HCT116 (cell line): ENCODE measurements around the gene MPHOSPH10.

Experiments
- CBX3 ChIP-seq: IDR thresholded peaks from 2 replicates; pipeline ENCODE4 v1.6.1; 2012; ENCODE audit warnings: low read depth
- EGR1 ChIP-seq: IDR thresholded peaks from 2 replicates; pipeline ENCODE4 v1.6.1; 2012; ENCODE audit warnings: low read depth
- EZH2 ChIP-seq: fragments of 200-600 bp; sonication (generic); IDR thresholded peaks from 2 replicates; pipeline ENCODE4 v1.6.1; 2017; ENCODE audit warnings: antibody characterized with exemption, mixed run types
- EZH2phosphoT487 ChIP-seq: fragments of 200-600 bp; IDR thresholded peaks from 2 replicates; pipeline ENCODE4 v1.6.1; 2018; ENCODE audit warnings: antibody characterized with exemption, borderline replicate concordance
- JUND ChIP-seq: IDR thresholded peaks from 2 replicates; pipeline ENCODE4 v1.6.1; 2012
- POLR2A ChIP-seq: IDR thresholded peaks from 2 replicates; pipeline ENCODE4 v1.7.0; 2011; ENCODE audit warnings: borderline replicate concordance; ENCODE audit not compliant: insufficient read depth, insufficient read length; ENCODE audit errors: extremely low read depth
- RAD21 ChIP-seq: IDR thresholded peaks from 2 replicates; pipeline ENCODE4 v1.6.1; 2012; ENCODE audit warnings: low read depth, mild to moderate bottlenecking
- SIN3A ChIP-seq: IDR thresholded peaks from 2 replicates; pipeline ENCODE4 v1.6.1; 2012; ENCODE audit warnings: low read depth
- SP1 ChIP-seq: IDR thresholded peaks from 2 replicates; pipeline ENCODE4 v1.6.1; 2012; ENCODE audit warnings: low read depth
- YY1 ChIP-seq: IDR thresholded peaks from 2 replicates; pipeline ENCODE4 v1.6.1; 2011; ENCODE audit warnings: low read length, low read depth, moderate library complexity, mild to moderate bottlenecking; ENCODE audit not compliant: insufficient replicate concordance; ENCODE audit errors: extremely low read depth
- TF ChIP-seq, protein P1 (sequence below): IDR thresholded peaks from 2 replicates; pipeline ENCODE4 v1.6.1; 2012
- TF ChIP-seq, protein P2 (sequence below), 3 experiments: fragments of 200-600 bp in 1 of 3; sonication (generic) in 1 of 3; IDR thresholded peaks in 2 of 3; conservative IDR thresholded peaks in 1 of 3; 2 replicates each; pipeline ENCODE4 v1.5.1; 2012 to 2017; ENCODE audit warnings: low read depth in 2 of 3, low read length in 2 of 3, antibody characterized with exemption in 1 of 3, borderline replicate concordance in 1 of 3, control low read depth in 1 of 3, mild to moderate bottlenecking in 1 of 3, mixed read lengths in 1 of 3, mixed run types in 1 of 3, moderate library complexity in 1 of 3; ENCODE audit not compliant: insufficient read depth in 1 of 3
- TF ChIP-seq, protein P3 (sequence below): IDR thresholded peaks from 2 replicates; pipeline ENCODE4 v1.6.1; 2012; ENCODE audit warnings: low read depth
- TF ChIP-seq, protein P4 (sequence below): IDR thresholded peaks from 2 replicates; pipeline ENCODE4 v1.6.1; 2012

DNA sequence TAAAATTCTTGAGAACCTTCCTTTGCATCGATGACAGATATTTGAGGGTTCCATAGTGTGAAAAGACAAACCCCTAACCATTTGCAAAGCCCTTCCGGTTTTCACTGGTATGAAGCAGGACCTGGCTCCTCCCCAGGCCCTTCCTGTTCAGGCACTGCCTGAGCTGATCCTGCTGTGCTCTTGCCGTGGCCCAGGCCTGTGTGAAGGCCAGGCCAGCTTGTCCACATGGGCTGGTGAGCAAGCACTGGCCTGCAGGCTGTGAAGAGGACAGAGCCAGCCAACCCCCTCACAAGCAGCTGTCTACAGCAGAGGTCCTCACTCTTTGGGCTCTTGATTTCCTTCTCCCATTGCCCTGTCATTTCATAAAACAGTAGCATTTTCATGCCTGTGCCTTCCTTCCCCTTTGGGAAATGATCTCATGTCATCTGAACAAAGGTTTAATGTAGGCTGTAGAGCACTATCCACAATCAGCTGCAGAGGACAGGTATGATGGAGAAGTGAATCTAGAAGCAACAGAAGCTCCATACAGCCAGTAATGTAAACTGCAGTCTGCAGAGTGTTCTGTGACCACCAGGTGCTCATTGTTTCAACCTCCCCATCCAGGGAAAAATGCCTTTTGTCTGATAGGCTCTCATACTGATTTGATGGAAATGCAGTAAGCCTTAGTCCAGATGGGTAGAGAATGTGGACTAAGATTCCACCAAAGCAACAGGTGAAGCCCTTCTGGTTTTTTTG lies 19.8 kb downstream of the MPHOSPH10 start:
- TF ChIP-seq POLR2A (no peak), JUND (no peak), EZH2 (no peak), EZH2phosphoT487 (no peak), YY1 (no peak), SIN3A (no peak), SP1 (no peak), RAD21 (no peak), EGR1 (no peak), CBX3 (no peak)
- TF ChIP-seq, protein P1, sequence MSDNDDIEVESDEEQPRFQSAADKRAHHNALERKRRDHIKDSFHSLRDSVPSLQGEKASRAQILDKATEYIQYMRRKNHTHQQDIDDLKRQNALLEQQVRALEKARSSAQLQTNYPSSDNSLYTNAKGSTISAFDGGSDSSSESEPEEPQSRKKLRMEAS = no peak
- TF ChIP-seq, protein P2, sequence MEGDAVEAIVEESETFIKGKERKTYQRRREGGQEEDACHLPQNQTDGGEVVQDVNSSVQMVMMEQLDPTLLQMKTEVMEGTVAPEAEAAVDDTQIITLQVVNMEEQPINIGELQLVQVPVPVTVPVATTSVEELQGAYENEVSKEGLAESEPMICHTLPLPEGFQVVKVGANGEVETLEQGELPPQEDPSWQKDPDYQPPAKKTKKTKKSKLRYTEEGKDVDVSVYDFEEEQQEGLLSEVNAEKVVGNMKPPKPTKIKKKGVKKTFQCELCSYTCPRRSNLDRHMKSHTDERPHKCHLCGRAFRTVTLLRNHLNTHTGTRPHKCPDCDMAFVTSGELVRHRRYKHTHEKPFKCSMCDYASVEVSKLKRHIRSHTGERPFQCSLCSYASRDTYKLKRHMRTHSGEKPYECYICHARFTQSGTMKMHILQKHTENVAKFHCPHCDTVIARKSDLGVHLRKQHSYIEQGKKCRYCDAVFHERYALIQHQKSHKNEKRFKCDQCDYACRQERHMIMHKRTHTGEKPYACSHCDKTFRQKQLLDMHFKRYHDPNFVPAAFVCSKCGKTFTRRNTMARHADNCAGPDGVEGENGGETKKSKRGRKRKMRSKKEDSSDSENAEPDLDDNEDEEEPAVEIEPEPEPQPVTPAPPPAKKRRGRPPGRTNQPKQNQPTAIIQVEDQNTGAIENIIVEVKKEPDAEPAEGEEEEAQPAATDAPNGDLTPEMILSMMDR (IDR thresholded peaks at IDR 0.05 in 2 of 3, conservative IDR thresholded peaks at IDR 0.05 in 1 of 3; ENCODE audit: borderline replicate concordance in 1 of 3, insufficient read depth in 1 of 3, low read depth in 2 of 3, low read length in 2 of 3) = no peak; a peak in 1 of 6 replicates
- TF ChIP-seq, protein P3, sequence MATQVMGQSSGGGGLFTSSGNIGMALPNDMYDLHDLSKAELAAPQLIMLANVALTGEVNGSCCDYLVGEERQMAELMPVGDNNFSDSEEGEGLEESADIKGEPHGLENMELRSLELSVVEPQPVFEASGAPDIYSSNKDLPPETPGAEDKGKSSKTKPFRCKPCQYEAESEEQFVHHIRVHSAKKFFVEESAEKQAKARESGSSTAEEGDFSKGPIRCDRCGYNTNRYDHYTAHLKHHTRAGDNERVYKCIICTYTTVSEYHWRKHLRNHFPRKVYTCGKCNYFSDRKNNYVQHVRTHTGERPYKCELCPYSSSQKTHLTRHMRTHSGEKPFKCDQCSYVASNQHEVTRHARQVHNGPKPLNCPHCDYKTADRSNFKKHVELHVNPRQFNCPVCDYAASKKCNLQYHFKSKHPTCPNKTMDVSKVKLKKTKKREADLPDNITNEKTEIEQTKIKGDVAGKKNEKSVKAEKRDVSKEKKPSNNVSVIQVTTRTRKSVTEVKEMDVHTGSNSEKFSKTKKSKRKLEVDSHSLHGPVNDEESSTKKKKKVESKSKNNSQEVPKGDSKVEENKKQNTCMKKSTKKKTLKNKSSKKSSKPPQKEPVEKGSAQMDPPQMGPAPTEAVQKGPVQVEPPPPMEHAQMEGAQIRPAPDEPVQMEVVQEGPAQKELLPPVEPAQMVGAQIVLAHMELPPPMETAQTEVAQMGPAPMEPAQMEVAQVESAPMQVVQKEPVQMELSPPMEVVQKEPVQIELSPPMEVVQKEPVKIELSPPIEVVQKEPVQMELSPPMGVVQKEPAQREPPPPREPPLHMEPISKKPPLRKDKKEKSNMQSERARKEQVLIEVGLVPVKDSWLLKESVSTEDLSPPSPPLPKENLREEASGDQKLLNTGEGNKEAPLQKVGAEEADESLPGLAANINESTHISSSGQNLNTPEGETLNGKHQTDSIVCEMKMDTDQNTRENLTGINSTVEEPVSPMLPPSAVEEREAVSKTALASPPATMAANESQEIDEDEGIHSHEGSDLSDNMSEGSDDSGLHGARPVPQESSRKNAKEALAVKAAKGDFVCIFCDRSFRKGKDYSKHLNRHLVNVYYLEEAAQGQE = no peak
- TF ChIP-seq, protein P4, sequence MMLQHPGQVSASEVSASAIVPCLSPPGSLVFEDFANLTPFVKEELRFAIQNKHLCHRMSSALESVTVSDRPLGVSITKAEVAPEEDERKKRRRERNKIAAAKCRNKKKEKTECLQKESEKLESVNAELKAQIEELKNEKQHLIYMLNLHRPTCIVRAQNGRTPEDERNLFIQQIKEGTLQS = no peak
